HG03097 (cell line): ENCODE measurements around the gene PCBP3.

Experiments
- ATAC-seq: cut with Tn5 transposase; IDR thresholded peaks from one replicate; pipeline ENCODE4 v1.9.1; 2021; ENCODE audit not compliant: unreplicated experiment, low FRiP score

Gene PCBP3

DNA sequence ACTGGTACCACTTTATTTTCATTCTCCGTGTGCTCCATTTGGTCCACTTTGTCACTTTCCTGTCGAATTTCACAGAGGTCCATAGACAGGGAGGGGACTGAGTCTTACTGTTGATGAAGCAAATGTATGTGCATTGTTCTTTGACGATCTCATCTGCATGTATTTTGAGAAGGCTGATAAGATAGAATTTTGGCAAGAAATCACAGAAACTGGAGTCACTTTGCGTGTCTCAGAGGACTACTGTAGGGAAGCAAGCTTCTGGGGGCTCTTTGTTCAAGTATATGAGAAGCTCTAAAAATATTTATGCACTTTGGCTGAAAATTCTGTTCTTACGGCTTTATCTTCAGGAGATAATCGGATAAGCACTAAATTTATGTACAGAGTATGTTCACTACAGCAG, 78.1 kb downstream of the PCBP3 start:
- ATAC-seq = no peak

DNA sequence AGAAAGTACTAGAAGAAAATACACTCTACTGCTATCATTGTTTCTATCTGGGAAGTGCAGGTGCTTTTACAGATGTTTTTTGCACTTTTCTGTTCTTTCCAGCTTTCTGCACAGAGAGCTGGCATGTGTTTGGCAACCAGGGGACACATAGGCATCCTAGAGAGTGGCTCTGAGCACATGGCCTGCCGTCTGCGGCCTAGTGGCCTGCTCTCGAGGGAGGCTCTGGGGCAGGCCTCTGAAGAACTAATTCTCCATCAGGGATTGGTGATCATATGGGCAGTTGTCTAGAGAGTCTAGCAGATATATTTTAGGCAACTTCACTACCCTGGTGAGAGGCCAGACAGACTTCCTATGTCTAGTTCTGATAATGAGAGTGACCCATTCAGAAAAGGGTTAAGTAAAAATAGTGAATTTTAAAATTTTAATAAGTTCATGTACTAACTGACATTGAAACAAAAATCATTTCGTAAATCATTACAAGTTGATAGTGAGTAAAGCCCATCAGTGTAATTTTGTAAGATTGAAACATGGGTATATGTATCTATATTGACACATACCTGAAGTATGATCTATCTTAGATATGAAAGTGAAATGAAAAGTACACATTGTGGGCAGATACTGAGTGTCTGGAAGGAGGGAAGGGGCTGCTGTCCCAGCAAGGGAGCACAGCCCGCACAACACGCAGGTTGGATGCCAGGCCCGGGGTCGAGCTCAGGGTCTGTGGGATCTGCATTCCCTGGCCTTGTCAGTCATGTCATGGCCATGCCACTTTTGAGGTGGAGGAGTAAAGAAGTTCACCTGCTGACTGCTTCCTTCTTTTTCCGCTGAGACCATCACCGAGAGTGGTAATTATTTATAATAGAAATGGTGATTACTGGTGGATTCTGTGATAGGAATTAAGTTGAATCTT, 79.8 kb downstream of the PCBP3 start:
- no peak for ATAC-seq

DNA sequence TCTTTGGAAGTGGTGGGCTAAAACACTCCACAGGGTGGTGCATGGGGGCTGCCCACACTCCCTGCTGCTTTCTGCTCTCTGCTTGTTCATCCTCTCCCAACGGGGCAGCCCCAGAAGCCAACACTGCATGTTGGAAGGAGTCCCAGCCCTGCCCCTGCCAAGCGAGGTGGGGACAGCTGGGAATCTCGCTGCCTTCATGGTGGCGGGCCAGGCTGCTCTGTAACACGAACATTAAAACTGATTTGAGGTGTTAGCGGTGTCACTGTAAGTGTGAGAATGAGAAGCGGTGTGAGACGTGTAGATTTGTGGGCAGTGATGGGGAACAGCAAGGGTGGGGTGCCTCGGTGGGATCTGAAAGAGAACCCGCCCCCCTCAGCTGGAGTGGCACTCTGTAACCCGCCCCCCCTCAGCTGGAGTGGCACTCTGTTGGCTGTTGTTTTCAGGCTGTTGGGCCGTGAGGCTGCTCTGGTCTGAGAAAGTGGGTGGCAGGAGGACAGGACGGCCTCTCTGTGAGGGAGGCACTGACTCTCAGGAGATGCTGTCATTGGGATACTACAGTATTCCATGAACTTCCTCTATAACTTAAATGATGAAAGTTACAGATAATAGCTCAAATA, 80.9 kb downstream of the PCBP3 start:
- ATAC-seq = no peak

DNA sequence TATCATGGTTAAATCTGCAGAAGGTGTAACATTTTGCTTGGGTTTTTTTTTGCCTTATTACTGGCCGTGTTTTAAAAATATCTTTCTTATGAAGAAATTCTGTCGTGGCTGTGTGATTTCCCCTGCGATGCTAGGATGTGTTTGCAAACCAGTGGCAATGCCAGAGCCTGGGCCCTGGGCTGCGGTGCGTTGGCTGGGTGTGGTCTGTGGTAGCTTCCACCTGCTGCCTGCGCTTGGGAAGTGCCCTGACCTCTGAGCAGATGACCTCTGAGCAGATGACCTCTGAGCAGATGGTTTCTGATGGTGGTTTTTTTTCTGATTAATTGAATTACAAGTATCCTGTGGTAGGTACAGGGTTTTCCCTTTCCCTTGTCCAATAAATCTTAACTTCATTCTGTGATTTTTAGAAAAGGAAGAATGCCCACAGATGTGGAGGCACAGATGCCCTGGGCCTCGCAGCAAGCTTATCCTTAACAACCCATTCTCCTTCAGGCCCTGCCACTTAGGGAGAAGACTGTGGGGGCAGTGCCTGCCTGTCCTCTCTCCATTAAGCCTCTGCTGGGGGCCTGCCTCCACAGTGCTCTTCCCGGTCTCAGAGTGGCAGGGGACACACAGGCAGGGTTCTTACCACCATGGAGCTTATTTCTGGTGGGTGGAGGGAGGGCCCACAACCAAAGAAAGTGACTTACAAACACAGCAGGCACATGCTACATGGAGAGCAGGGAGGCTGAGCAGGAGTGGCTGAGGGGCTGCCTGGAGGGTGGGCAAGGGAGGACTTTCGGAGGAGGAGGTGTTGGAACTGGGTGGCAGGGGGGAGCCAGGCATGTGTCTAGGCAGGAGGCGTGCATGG, 81.7 kb downstream of the PCBP3 start:
- ATAC-seq = no peak

DNA sequence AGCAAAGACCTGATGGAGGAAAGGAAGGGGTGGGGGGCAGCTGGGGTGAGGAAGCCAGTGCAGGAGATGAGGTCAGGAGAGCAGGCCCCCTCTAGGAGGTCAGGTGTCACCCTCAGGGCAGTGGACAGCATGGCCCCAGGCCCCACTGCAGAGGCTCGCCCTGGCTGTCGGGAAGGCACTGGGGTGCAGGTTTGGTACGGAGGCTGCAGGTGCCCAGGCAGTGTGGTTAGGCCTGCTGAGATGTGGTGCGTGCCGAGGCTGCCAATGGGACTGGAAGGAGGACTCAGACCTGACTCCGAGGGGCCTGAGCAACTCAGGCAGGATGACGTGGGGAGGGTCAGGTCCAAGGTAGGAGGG, 82.3 kb downstream of the PCBP3 start:
- ATAC-seq = no peak

DNA sequence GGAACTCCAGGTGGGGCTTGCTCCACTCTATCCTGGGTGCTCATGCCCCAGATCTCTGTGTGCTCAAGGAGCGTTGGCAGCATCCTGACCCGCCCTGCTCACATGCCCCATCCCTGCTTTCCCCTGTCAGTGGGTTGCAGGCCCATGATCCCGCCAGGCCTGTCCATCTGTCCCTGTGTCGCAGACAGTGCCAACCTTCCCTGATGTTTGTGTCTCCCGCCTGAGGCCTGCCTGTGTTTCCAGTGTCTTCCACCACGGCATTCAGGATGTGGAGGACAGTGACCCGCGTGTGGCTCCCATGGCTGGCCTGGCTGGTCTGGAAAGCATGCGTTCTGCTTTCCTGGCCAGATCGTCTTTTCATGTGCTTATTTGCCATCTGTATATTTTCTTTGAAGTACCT, 82.9 kb downstream of the PCBP3 start:
- ATAC-seq = no peak

DNA sequence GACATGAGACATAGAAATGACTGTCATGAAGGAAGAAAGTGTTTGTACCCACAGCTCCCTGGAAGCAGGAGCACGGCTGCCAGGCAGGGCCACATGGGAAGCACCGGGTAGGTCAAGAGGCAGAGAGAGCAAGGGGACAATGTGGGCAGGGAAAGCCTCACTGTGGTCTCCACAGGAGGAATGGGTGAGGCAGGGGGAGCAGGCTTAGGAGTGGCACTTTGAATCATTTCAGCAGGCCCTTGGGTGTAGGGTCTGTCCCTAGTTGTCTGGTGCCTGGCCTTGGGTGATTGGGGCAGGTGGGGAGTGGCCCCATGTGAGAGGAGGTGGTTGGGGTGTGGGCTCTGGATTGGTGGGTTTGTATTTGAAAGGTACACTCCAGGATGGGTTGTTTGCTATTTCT, 83.9 kb downstream of the PCBP3 start:
- ATAC-seq = no peak

DNA sequence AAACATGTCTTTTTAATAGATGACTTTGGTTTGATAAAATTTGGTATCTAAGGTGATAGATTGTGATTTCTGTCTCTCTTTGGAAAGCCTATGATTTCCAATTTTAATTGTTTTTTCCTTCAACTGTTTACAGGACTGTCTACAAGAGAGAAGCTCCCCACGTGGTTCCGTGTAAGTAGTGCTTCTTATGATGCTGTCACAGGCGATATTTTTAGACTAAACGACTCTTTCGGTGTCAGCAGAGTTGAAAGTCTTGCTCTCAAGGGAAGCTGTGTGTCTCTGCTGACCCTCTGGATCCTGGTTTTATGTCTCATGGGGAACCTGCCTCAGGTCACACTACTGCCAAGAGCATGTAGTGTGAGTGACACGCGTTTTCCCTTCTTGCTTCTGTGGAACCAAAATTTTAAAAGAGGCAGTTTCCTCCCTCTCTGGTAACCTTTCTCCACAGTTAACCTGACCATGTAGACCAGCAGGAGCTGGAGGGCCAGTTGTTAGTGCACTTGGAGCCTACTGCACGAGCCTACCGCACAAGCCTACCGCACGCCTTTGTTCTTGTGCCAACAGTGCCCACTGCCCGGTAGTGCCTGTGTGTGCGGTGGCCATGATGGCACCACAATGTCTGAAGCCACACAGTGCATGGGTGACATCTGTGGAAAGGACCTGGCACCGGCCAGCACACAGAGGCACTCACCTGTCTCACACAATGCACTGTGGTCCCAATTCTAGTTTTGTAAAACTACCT, 91.9 kb downstream of the PCBP3 start:
- ATAC-seq = no peak

DNA sequence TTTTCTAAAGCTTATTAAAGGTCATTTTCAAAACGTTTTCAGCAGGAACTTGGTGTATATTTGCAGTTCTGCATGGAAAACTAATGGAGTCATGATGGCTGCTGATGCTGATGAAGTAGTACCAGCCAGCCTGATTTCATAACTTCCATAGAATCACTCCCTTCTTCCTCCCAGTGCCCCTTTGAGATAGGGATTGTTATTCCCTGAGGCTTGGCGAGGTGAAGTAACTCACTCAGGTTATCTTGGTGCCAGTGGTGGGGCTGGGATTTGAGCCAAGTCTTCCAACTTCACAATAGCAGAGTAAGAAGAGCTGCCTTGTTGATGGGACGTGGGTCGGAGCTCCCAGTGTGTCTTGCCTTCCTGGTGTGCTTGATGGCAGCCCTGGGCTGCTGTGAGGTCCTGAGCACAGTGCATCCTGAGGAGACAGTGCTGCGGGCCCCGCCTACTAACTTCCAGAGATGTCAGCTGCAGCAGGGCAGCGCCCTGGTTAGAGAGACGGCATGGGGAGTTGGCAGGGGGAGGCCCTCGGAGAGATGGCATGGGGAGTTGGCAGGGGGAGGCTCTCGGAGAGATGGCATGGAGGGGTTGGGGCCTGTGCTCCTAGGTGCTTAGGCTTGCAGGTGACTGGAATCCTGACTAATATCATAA, 92.6 kb downstream of the PCBP3 start:
- no peak for ATAC-seq

DNA sequence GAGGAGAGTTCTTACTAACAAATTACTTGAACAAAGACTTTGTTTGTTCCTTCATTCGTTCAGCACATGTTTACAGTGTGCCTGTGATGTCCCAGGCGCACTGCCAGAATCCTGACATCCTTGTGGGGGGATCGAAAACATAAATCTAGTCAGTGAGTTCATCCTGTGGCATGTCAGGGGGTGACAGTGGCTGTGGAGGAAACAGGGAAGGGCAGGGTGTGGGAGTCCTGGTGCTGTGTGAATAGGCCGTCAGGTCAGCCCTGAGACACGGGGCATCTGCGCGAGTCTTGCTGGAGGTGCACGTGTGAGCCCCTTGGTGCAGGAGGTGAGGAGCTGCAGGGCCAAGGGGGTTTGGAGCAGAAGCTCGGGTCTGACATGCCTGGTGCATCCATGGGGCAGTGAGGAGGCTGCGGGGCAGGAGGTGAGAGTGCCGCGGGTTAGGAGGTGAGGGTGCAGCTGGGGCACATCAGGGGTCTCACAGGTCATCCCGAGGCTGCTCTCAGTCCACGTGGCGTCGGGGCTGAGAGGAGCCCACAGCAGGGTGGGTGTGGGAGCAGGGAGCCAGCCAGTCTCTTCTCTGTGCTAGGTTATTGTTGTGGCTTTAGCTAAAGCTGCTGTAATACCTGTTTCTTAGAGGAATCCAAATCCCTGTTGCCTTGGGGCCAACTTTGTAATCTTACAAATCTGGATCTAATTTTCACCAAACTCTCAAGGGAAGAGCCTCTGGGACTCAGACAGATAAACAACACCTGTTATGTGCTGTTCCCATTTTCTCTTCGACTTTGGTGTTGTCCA, 93.4 kb downstream of the PCBP3 start:
- ATAC-seq = no peak

DNA sequence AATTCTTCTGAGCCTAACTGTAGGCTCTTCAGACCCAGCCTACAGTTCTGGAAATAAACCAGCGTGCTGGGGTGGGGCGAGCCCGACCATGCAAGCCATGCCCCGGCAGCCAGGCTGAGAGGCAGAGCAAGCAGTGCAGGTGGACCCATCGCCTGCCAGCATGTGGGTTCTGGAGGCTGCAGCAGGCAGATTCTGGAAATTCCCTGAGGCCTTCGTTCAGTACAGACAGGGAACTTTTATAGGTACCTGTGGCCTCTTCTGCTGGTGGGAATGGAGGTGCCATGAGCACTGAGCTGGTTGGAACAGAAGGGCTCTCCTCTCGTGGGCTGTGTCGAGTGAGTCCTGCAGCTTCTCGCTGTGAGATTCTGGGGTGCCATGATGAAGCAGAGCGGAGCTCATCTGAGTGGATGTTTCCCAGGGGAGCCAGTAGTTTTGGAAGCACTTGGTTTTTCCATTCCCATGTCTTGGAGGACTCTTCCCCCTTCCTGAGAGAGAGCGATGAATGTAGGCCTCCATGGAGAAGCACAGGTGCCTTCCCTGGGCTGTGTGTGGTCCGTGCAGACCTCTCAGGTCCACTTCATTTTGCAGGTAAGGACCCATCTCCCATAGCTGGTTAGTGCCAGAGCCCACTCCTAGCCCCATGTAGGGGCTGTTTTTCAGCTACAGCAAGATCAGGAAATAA, 94.1 kb downstream of the PCBP3 start:
- no peak for ATAC-seq

DNA sequence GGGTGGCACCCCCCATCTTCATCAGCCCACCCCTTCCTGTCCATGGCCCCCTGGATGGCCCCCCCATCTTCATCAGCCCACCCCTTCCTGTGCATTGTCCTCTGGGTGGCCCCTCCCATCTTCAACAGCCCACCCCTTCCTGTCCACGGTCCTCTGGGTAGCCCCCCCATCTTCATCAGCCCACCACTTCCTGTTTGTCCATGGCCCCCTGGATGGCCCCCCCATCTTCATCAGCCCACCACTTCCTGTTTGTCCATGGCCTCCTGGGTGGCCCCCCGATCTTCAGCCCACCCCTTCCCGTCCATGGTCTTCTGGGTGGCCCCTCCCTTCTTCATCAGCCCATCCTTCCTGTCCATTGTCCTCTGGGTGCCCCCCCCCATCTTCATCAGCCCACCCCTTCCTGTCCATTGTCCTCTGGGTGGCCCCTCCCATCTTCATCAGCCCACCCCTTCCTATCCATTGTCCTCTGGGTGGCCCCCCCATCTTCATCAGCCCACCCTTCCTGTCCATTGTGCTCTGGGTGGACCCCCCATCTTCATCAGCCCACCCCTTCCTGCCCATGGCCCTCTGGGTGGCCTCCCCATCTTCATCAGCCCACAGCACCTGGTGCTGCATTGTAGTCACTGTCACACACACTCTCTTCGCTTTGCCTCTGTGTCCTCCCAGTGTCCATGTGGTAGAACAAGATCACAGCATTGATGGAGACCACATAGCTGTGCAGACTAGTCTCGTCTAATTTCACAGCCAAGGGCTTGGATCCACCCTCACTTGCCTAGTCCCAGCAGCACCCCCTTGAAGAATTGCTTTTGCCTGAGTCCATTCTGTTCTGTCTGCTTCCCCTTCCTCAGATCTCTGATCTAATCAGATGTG, 95.9 kb downstream of the PCBP3 start:
- ATAC-seq = no peak

DNA sequence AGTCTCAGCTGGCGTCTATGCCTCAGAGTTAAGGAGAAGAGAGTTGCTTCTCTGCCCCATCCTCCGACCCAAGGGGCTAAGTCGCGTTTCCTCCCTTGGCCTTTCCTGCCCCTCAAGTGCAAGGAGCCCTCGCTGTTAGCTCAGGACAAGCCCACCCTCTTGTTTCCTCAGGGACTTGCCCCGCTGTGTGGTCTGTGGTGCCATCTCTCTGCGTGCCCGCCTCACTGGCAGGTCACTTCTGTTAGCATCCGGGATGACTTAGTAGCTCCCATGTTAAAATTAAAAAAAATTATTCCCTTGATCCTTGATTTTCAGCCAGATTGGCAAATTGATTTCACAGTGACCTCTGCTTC, 96.5 kb downstream of the PCBP3 start:
- no peak for ATAC-seq

DNA sequence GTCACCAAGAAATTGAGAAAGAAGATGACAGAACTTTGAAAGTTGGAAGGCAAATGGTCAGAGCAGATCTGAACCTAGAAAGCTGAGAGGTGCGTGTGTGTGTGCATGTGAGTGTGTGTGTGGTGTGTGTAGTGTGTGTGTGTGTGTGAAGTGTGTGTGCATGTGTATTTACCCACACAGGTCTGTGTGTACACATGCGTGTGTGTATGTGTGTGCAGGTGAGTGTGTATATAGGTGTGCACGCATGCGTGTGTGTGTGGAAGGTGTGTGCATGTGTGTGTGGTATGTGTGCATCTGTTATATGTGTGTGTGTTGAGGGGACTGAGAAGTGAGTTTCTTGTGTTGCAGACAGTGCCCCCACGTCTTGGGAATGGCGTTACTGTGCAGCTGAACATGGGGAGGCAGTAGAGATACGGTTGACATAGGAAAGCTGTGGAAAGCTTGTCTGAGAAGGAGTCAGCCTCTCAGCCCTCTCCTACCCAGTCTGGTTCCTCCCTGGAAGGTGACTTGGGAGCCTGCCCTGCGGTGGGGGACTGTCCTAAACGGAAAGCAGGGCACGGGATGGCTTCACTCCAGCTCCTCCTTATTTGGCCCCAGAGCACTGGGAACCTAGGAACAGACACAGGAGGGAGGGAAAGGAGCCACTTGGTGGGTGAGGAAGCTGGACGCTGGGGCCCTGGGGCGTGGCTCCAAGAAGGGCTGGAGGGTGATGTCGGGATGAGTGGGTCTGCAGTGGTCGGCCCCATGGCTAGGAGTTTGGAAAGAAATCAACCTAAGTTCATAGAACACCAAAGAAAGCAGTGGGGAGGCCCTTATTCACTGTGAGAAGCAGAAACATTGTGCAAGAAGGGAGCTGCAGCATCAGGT, 97.2 kb downstream of the PCBP3 start:
- ATAC-seq = no peak

DNA sequence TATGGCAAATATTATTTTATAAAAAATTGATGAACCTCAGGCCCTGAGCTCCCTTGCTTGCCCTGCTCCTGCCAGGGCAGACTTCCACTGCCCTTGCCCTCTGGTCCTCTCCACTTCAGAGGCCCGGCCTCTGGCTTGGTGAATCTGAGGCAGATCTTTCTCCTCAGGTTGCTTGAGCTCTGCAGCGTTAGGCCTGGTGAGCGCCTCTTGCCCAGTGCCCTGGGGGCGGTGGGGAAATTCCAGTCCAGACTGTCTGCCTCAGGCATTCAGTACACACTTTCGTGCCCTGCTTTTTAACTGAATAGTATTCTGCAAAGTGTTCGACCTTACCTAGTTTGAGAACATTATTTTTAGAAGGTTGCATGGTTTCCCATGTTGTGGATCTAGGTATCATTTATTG, 98.2 kb downstream of the PCBP3 start:
- no peak for ATAC-seq

DNA sequence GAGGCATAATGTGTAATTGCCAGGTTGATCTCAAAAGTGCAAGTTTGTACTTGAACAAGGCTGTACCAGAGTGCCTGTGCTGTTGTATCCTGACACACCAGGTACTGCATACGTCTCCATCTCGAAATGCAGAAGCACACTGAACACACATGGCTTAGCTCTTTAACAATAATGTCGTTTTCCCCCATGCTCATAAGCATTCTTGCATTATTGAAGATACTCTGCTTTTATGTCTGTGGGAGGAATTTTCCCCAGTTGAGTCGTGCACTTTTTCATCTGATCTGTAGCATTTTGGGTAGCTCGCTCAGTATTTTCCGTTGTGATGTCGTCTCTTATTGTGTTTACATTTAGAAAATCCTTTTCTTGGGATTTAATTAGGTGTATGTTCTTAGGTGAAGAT, 98.7 kb downstream of the PCBP3 start:
- no peak for ATAC-seq

DNA sequence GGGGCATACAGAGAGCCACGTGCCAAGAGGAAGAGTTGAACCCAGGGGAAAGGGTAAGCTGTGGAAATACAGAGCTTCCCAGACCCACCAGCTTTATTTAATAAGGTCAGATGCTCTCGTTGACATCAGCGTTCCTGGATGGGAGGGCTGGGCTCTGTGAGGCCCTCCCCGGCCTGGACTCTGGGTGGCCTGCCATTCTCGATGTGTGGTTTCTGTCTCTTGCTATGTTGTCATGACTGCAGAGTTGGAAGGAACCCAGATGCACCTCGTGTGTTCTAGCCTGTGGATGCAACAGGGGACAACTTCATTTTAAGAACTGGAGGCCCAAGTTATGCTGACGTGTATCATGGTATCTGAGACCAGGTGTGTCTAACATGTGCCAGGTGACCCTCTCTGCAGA, 101.7 kb downstream of the PCBP3 start:
- ATAC-seq = no peak
